Measurements from ENCODE around the gene EMC6.

EMC6 gene

GRCh38 chr17:3669548-3669947 is 936 bp downstream of the EMC6 start:
- H3K4me3 ChIP-seq (ENCODE audit: low read depth, low read length) = peak overlapping the region; percentile 99
- DNase-seq (ENCODE audit: low read depth) = no peak
- TF ChIP-seq, protein P1, sequence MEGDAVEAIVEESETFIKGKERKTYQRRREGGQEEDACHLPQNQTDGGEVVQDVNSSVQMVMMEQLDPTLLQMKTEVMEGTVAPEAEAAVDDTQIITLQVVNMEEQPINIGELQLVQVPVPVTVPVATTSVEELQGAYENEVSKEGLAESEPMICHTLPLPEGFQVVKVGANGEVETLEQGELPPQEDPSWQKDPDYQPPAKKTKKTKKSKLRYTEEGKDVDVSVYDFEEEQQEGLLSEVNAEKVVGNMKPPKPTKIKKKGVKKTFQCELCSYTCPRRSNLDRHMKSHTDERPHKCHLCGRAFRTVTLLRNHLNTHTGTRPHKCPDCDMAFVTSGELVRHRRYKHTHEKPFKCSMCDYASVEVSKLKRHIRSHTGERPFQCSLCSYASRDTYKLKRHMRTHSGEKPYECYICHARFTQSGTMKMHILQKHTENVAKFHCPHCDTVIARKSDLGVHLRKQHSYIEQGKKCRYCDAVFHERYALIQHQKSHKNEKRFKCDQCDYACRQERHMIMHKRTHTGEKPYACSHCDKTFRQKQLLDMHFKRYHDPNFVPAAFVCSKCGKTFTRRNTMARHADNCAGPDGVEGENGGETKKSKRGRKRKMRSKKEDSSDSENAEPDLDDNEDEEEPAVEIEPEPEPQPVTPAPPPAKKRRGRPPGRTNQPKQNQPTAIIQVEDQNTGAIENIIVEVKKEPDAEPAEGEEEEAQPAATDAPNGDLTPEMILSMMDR (IDR thresholded peaks at IDR 0.05; ENCODE audit: insufficient read depth, low read depth, low read length, missing control alignments) = no peak

GRCh38 chr17:3672571-3672970 is 4.0 kb downstream of the EMC6 start:
- no peak for DNase-seq (ENCODE audit: low read depth)
- no peak overlapping the region for H3K4me3 ChIP-seq (ENCODE audit: low read depth, low read length)
- TF ChIP-seq, protein P1 (IDR thresholded peaks at IDR 0.05; ENCODE audit: insufficient read depth, low read depth, low read length, missing control alignments) = no peak

- H3K4me3 ChIP-seq (ENCODE audit: low read depth, low read length) = no peak overlapping the region
- DNase-seq (ENCODE audit: low read depth) = no peak
- TF ChIP-seq, protein P1 (IDR thresholded peaks at IDR 0.05; ENCODE audit: insufficient read depth, low read depth, low read length, missing control alignments) = no peak
These were observed 7.3 kb downstream of the EMC6 start for GRCh38 chr17:3675886-3676285.

GRCh38 chr17:3678095-3678820 is 9.6 kb downstream of the EMC6 start:
- TF ChIP-seq, protein P1 (IDR thresholded peaks at IDR 0.05; ENCODE audit: insufficient read depth, low read depth, low read length, missing control alignments) = no peak
- no peak overlapping the region for H3K4me3 ChIP-seq (ENCODE audit: low read depth, low read length)
- DNase-seq (ENCODE audit: low read depth) = no peak

DNA sequence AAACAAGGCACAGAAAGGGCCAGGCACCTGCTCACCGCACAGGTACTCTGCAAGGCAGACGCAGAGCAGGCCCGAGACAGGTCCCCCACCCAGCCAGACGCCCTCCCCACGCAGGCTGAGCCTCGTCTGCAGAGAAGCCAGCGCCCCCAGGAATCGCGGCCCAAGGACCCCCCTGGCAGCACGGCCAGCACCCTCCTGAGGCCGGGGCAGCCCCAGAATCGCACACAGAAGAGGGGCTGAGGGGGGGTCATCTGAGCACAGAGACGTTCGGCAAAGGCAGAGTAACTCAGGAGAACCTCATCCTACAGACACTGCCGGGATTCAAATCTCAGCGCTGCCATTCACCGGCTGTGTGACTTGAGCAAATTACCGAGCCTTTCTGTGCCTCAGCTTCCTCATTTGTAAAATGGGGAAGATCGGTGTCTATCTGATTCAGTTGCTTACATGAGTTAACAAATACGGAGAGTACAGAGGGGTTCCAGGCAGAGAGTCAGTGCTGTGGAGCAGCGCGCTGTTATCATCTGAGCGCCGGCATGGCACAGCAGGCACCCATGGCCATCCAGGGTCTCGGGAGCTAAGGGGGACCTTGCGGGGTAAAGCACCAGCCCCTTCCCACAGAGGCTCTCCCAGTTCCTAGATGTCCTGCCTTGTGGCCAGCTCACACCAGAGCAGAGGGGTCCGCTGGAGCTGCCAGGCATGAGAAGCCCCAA is 10.4 kb downstream of the EMC6 start:
- no peak overlapping the region for H3K4me3 ChIP-seq (ENCODE audit: low read depth, low read length)
- TF ChIP-seq, protein P1 (IDR thresholded peaks at IDR 0.05; ENCODE audit: insufficient read depth, low read depth, low read length, missing control alignments) = no peak
- no peak for DNase-seq (ENCODE audit: low read depth)

DNA sequence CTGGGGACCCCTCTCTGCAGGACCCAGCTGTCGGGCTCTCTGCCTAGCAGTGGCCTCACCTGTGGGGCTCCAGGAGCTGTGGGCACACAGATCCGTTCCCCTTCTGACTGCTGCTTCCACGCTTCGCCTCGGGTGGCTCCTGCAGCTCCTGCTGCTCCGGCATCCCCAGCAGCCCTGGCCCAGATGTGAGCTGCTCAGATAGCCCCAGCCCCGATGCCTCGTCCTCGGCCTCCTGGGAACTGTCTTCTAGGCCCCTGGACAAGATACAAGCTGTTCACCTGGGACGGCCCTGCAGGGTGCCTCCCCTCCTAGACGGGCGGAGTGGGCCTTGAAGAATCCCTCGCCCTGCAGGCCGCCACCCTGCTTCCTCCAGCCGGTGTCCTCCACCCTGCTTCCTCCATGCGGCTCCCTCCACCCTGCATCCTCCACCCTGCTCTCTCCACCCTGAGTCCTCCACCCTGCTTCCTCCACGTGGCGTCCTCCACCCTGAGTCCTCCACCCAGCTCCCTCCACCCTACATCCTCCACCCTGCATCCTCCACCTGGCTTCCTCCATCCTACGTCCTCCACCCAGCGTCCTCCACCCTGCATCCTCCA is 11.0 kb downstream of the EMC6 start:
- TF ChIP-seq, protein P1 (IDR thresholded peaks at IDR 0.05; ENCODE audit: insufficient read depth, low read depth, low read length, missing control alignments) = no peak
- no peak overlapping the region for H3K4me3 ChIP-seq (ENCODE audit: low read depth, low read length)
- no peak for DNase-seq (ENCODE audit: low read depth)

Data from GM12865 (cell line).